ENCODE measurements around the gene CDCP2.

CDCP2 gene

GRCh38 chr1:54135436-54136120 lies 17.2 kb downstream of the CDCP2 start:
- Mint-ChIP-seq H3K27ac (peak overlapping the region; percentile 74 to 93 (median 78)), H3K4me3 (peak overlapping the region in 2 of 3 experiments; percentile 1 to 7), H3K9me3 (no peaks in the 10 kb centered on the region), H3K27me3 (ENCODE audit: low read depth) (no peaks in the 10 kb centered on the region), H3K36me3 (ENCODE audit: low read depth) (no peaks in the 10 kb centered on the region), H3K4me1 (peaks cover 34% of the 10 kb centered on the region)
- no peak for TF ChIP-seq CTCF (IDR thresholded peaks at IDR 0.05; ENCODE audit: unreplicated experiment in 3 of 3)

DNA sequence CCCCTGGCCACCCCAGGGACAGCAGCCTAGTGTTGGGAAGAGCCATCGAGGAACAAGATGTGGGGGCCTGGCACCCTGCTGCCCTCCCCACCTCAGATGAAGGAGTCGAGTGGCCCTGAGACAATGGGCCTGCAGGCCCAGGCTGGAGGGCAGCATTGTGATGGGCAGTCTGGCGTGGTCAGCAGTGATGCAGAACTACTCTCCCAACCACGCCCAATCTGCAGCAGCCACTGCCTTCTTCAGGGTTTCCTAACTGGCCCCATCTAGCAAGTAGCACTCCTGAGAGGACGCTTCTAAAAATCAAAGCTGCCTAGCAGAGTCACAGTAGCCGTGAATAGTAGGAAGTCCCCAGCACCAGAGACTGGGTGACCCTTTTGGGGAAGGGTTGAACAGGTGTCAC lies 18.5 kb downstream of the CDCP2 start:
- peak overlapping the region in 1 of 3 experiments; percentile 28 for H3K27ac Mint-ChIP-seq
- no peak overlapping the region for H3K4me3 Mint-ChIP-seq
- H3K27me3 Mint-ChIP-seq (ENCODE audit: low read depth): peaks cover 8% of the 10 kb centered on the region
- no peak for TF ChIP-seq CTCF (IDR thresholded peaks at IDR 0.05; ENCODE audit: unreplicated experiment in 3 of 3)
- H3K36me3 Mint-ChIP-seq (ENCODE audit: low read depth): no peaks in the 10 kb centered on the region
- no peaks in the 10 kb centered on the region for H3K9me3 Mint-ChIP-seq
- H3K4me1 Mint-ChIP-seq: peaks cover 34% of the 10 kb centered on the region

DNA sequence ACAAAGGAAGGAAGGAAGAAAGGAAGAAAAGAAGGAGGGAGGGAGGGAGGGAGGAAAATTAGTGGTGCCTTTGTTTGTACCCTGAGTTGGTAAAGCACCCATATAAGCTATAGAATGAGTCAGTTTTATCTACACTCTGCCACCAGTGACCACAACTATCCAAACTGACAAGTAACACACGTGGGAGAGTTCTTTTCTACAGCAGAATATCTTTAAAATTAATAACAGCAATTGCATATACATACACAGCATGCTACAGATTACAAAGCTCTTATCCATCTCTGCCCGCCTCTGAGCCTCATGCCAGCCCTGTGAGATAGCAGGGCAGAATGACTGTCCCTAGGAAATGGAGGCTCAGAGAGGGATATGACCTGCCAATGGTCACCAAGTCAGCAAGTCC lies 20.3 kb downstream of the CDCP2 start:
- H3K4me3 Mint-ChIP-seq: no peak overlapping the region
- no peak for TF ChIP-seq CTCF (IDR thresholded peaks at IDR 0.05; ENCODE audit: unreplicated experiment in 3 of 3)
- H3K27me3 Mint-ChIP-seq (ENCODE audit: low read depth): peaks cover 17% of the 10 kb centered on the region
- no peak overlapping the region for H3K27ac Mint-ChIP-seq
- no peaks in the 10 kb centered on the region for H3K9me3 Mint-ChIP-seq
- H3K36me3 Mint-ChIP-seq (ENCODE audit: low read depth): no peaks in the 10 kb centered on the region
- H3K4me1 Mint-ChIP-seq: peaks cover 24% of the 10 kb centered on the region

DNA sequence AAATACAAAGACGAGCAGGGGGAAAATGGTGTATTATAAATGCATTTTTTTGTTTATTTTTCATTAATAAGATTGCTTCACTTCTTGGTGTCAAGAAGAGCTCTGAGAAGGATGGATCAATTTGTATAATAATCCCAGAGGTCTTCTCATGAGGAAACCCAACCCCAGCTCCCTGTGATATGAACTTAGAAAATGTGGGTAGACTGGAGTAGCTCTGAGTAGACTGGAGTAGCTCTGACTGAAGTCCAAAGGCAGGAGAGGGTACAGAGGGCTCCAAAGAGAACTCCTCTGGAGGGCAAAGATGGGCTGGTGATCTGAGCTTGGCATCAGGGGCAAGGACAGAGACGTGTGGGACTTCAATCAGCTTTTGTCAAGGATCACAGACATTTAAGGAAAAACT lies 21.4 kb downstream of the CDCP2 start:
- Mint-ChIP-seq H3K36me3 (ENCODE audit: low read depth) (no peaks in the 10 kb centered on the region), H3K9me3 (no peaks in the 10 kb centered on the region), H3K4me1 (peaks cover 17% of the 10 kb centered on the region), H3K4me3 (no peak overlapping the region), H3K27me3 (ENCODE audit: low read depth) (peaks cover 27% of the 10 kb centered on the region), H3K27ac (no peak overlapping the region)
- TF ChIP-seq CTCF (IDR thresholded peaks at IDR 0.05; ENCODE audit: unreplicated experiment in 3 of 3): no peak

GRCh38 chr1:54129858-54130257 lies 22.9 kb downstream of the CDCP2 start:
- no peaks in the 10 kb centered on the region for H3K36me3 Mint-ChIP-seq (ENCODE audit: low read depth)
- no peak overlapping the region for H3K4me3 Mint-ChIP-seq
- no peak overlapping the region for H3K27ac Mint-ChIP-seq
- TF ChIP-seq CTCF (IDR thresholded peaks at IDR 0.05; ENCODE audit: unreplicated experiment in 3 of 3): no peak
- peaks cover 2% of the 10 kb centered on the region for H3K4me1 Mint-ChIP-seq
- H3K9me3 Mint-ChIP-seq: no peaks in the 10 kb centered on the region
- H3K27me3 Mint-ChIP-seq (ENCODE audit: low read depth): peaks cover 29% of the 10 kb centered on the region
